Measurements from ENCODE around the gene PIGV.

GRCh38 chr1:26772687-26773086 is 15.1 kb upstream of the PIGV start:
- TF ChIP-seq EZH2phosphoT487 (IDR thresholded peaks at IDR 0.05; ENCODE audit: low read length) (no peak), CTCF (IDR thresholded peaks at IDR 0.05; ENCODE audit: low read length) (no peak), EZH2 (optimal IDR thresholded peaks at IDR 0.05; ENCODE audit: low read depth, low read length) (no peak)

All from MM.1S (cell line).